Measurements from ENCODE around the gene U2AF1L4.
A peak's percentile ranks its signal among the peaks of the same experiment; 100 is the strongest.

The U2AF1L4 gene

GRCh38 chr19:35716801-35717664 lies 28.2 kb downstream of the U2AF1L4 start:
- no peaks in the 10 kb centered on the region for H3K27me3 ChIP-seq (ENCODE audit: low read depth, low read length)
- peaks cover 53% of the 10 kb centered on the region for H3K4me1 ChIP-seq (ENCODE audit: low read length)
- peaks cover 14% of the 10 kb centered on the region for H4K20me1 ChIP-seq (ENCODE audit: insufficient read depth, low read length)
- H3K4me2 ChIP-seq (ENCODE audit: low read length): peak overlapping the region; percentile 83
- H3K9ac ChIP-seq (ENCODE audit: low read length): peak overlapping the region; percentile 67
- H3K79me2 ChIP-seq (ENCODE audit: low read length): peaks cover 39% of the 10 kb centered on the region
- peak overlapping the region; percentile 80 for H3K4me3 ChIP-seq (ENCODE audit: low read length)
- TF ChIP-seq CTCF (IDR thresholded peaks at IDR 0.05; ENCODE audit: low read depth, low read length) (peak; percentile 99), EZH2phosphoT487 (IDR thresholded peaks at IDR 0.05; ENCODE audit: low read depth) (no peak)
- no peaks in the 10 kb centered on the region for H3K9me3 ChIP-seq (ENCODE audit: insufficient read depth, low read length)
- H3K27ac ChIP-seq (ENCODE audit: low read length): peak overlapping the region; percentile 69
- peak overlapping the region; percentile 63 for H2AFZ ChIP-seq (ENCODE audit: low read depth, low read length)
- H3K36me3 ChIP-seq (replicated peaks; ENCODE audit: low read depth, low read length): peaks cover 12% of the 10 kb centered on the region

DNA sequence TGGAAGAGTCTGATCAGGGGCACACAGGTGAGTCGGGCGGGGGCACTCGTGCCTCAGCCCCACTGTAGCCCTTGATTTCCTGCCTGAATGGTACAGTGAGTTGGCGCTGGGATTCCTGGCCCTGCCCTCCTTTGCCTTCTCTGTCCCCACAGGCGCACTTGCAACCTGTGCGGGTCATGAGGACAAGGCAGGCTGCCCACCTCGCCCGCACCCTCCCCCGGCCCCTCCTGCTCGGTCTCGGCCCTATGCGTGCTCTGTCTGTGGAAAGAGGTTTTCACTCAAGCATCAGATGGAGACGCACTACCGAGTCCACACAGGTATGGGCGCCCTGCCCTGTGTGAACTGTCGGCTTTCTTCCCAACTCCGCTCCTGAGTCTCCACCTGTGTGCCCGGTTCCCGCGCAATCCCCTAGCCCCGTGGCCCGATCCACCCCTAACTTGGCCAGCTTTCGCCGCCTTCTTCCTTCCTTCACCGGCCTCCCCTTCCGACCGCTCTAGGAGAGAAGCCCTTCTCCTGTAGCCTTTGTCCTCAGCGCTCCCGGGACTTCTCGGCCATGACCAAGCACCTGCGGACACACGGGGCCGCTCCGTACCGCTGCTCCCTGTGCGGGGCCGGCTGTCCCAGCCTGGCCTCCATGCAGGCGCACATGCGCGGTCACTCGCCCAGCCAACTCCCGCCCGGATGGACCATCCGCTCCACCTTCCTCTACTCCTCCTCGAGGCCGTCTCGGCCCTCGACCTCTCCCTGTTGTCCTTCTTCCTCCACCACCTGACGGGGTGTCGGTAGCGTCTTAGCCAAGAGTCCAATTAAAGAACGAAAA lies 29.0 kb downstream of the U2AF1L4 start:
- H2AFZ ChIP-seq (ENCODE audit: low read depth, low read length): peak overlapping the region; percentile 63
- H3K79me2 ChIP-seq (ENCODE audit: low read length): peaks cover 34% of the 10 kb centered on the region
- peaks cover 62% of the 10 kb centered on the region for H3K4me1 ChIP-seq (ENCODE audit: low read length)
- no peaks in the 10 kb centered on the region for H3K9me3 ChIP-seq (ENCODE audit: insufficient read depth, low read length)
- peaks cover 14% of the 10 kb centered on the region for H4K20me1 ChIP-seq (ENCODE audit: insufficient read depth, low read length)
- H3K9ac ChIP-seq (ENCODE audit: low read length): peak overlapping the region; percentile 67
- H3K4me2 ChIP-seq (ENCODE audit: low read length): peak overlapping the region; percentile 83
- no peaks in the 10 kb centered on the region for H3K27me3 ChIP-seq (ENCODE audit: low read depth, low read length)
- no peak for TF ChIP-seq CTCF (IDR thresholded peaks at IDR 0.05; ENCODE audit: low read depth, low read length)
- peak overlapping the region; percentile 69 for H3K27ac ChIP-seq (ENCODE audit: low read length)
- H3K4me3 ChIP-seq (ENCODE audit: low read length): peak overlapping the region; percentile 80
- H3K36me3 ChIP-seq (replicated peaks; ENCODE audit: low read depth, low read length): peaks cover 5% of the 10 kb centered on the region

DNA sequence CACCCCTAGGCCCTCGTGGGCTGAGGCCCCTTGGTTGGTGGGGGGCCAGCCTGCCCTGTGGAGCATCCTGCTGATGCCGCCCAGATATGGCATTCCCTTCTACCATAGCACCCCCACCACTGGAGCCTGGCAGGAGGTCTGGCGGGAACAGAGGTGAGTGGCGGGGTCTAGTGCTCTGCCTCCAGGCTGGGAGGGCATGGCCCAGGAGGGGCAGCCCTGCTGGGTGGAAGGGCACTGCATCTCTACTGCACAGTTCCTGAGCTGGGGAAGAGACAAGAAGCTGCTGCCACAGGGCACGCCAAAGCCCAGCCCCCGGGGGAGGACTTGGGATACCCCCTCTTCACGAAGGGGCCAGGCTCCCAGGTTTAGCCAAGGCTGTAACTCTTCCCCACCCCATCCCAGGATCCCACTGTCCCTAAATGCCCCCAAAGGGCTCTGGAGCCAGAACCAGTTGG lies 29.8 kb downstream of the U2AF1L4 start:
- H3K9ac ChIP-seq (ENCODE audit: low read length): peak overlapping the region; percentile 67; the same call in 1 of the 2 replicates
- H3K79me2 ChIP-seq (ENCODE audit: low read length): peaks cover 29% of the 10 kb centered on the region
- H3K36me3 ChIP-seq (replicated peaks; ENCODE audit: low read depth, low read length): peaks cover 5% of the 10 kb centered on the region
- H3K4me3 ChIP-seq (ENCODE audit: low read length): peak overlapping the region; percentile 80
- H3K27me3 ChIP-seq (ENCODE audit: low read depth, low read length): no peaks in the 10 kb centered on the region
- peaks cover 14% of the 10 kb centered on the region for H4K20me1 ChIP-seq (ENCODE audit: insufficient read depth, low read length)
- peak overlapping the region; percentile 83 for H3K4me2 ChIP-seq (ENCODE audit: low read length)
- no peaks in the 10 kb centered on the region for H3K9me3 ChIP-seq (ENCODE audit: insufficient read depth, low read length)
- TF ChIP-seq EZH2phosphoT487 (IDR thresholded peaks at IDR 0.05; ENCODE audit: low read depth) (no peak), CTCF (IDR thresholded peaks at IDR 0.05; ENCODE audit: low read depth, low read length) (no peak)
- H3K27ac ChIP-seq (ENCODE audit: low read length): no peak overlapping the region
- no peak overlapping the region for H2AFZ ChIP-seq (ENCODE audit: low read depth, low read length)
- H3K4me1 ChIP-seq (ENCODE audit: low read length): peaks cover 70% of the 10 kb centered on the region

All from OCI-LY3 (cell line).